HG03039 (cell line): Measurements from ENCODE around the gene ZPBP2.
"Not testable (repeated sequence)": the region's sequence is repeated elsewhere in the genome, so short reads cannot be mapped to it uniquely, and the experiment has no call there.

ENCODE experiments used
- ATAC-seq: cut with Tn5 transposase; IDR thresholded peaks from one replicate; pipeline ENCODE4 v1.9.1; 2021; ENCODE audit warnings: mild to moderate bottlenecking, moderate library complexity; ENCODE audit not compliant: unreplicated experiment

ZPBP2 gene

DNA sequence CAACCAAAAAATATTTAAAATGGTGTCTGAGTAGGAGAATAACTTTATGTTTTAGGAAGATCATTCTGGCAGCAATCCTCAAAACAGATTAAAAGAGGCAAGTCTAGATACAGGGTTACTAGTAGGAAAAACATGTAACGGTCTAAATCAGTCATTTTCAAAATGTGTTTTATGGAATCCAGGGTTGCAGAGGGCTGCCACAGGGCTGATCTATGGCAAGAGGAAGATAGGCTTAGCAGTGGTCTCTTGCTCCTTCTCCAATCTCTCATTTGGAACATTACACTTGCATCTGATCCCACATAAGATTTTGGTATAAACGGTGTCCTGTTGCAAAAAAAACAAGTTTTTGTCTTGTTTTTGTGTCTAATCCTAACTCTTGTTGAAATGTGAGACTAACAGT lies 13.1 kb upstream of the ZPBP2 start:
- no peak for ATAC-seq

DNA sequence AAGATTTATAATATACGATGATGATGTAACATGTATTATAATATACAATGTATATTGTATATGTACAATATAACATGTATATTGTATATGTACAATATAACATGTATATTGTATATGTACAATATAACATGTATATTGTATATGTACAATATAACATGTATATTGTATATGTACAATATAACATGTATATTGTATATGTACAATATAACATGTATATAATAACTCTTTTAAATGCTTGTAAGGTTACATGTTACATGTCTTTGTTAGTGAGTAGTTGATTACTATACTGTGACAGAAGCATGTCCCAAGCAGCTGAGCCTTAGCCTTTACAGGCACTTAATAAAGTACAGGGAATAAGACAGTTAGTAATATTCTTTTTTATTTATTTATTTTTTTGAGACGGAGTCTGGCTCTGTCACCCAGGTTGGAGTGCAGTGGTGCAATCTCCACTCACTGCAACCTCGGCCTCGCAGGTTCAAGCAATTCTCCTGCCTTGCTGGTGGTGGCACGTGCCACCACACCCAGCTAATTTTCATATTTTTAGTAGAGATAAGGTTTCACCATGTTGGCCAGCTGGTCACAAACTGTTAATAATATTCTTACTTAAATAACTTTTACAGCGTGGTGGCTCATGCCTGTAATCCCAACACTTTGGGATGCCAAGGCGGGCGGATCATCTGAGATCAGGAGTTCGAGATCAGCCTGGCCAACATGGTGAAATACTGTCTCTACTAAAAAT lies 11.9 kb upstream of the ZPBP2 start:
- ATAC-seq = not testable (repeated sequence)

DNA sequence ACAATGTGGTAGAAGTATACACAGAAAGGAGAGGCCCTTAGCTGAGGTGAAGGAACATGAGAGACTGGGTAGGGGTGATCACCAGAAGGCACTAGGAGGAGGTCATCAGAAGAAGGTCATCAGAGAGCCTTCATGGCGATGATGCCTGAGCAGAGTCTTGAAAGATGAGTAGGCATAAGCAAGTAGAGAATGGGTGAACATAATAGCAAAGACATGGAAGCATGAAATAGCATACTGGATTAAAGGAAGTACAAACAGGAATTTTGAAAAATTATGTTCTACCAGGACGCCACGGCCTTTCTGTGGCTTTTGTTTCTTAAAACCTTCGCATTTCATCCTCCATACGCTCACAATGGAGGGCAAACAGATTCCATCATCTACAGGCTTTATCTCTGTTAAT lies 6.8 kb upstream of the ZPBP2 start:
- ATAC-seq = no peak

DNA sequence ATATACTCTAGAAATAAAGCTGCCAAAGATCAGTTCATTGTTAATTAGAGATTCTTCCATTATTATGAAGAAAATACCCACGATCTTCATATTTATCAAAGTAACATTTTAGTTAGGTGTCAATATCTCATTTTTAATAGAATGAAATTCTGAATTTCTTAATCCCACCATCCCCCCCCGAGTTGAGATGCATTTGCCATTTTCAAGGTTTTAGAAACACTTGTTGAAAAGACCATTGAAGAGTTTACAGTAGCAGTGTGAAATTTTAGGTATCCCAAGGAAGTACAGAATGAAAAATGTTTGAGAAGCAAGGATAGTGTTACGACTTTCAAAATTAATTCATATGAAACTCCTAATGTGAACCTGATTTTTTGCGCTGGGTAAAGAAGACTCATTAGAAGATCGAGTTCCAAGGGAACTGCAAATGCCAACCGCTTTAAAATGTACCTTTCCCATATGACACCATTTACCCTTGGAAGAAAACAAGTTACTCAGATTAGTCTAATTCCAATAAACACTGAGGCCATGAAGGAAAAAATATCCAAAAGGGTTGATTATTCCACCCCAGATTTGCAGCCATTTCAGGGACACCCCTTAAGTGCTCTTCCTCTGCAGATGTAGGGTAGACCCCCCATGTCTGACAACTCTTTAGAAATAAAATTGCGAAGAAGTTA lies 4.6 kb upstream of the ZPBP2 start:
- ATAC-seq = no peak

DNA sequence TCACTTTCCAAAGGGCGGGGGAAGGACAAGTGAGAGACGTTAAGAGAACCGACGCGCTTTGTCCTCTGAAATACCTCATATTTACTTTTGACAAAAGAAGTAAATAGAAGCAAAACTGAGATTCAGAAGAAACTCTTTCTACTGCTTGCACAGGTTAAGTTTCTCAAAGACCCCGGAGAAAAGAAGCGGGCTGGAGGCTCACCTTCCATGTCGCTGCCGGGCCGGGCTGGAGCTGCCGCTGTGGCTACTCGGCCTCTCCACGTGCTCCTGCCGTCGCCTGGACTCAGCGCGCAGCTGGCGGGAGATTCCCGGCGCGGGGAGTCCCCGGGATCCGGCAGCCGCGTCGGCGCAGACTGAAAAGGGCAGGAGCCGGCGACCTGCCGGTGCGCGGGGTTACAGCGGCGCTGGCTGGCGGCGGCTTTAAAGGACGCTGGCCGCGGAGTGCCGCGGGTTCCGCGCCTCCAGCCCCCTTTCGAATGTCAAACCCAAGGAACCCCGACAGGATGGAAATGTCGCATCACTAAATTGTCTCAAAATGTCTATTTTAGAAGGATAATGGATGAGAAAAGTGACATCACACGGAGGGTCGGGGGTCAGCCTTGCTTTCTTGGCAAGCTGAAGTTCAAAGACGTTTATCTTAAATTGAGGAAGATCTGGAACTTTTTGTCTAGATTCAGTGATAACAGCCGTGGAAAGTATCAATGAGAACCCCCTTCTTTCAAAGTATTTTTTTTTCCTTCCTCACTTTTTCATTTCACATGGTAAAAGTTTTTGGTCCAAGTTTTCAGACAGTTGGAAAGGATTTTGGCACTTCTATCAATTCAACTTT lies 3.9 kb upstream of the ZPBP2 start, which contains the start of gene IKZF3:
TSS of gene IKZF3 (minus strand) at position 395 of the 829 bp plus-strand sequence. CDS start at position 209, 186 bp downstream.
- peak; percentile 32 for ATAC-seq

DNA sequence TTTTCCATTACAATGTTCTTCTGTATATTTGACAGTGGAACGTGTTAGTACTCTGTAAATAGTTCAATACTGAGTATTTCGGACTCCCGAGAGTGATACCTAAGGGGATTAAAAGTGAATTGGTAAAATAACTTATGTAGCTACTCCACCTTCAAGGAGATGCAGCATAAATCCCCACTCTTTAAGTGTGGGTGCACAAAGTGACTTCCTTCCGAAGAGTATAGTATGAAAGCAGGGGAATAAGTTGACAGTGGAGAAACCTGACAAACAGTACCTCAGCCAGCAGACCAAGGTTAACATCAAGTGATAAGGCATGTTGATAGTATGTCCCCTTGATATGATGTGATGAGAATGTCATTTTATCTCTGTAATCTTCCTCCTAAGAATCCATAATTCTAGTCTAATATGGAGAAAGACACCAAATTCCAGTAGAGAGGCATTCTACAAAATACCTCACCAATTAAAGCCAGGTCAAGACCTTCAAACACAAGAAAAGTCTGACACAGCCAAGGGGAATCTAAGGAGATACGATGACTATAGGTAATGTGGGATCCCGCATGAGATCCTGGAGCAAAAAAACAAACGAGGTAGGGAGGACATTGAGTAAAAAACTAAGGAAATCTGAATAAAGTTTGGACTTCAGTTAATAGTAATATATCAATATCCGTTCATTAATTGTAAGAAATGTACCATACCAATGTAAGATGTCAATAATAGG lies 1.8 kb upstream of the ZPBP2 start:
- no peak for ATAC-seq

DNA sequence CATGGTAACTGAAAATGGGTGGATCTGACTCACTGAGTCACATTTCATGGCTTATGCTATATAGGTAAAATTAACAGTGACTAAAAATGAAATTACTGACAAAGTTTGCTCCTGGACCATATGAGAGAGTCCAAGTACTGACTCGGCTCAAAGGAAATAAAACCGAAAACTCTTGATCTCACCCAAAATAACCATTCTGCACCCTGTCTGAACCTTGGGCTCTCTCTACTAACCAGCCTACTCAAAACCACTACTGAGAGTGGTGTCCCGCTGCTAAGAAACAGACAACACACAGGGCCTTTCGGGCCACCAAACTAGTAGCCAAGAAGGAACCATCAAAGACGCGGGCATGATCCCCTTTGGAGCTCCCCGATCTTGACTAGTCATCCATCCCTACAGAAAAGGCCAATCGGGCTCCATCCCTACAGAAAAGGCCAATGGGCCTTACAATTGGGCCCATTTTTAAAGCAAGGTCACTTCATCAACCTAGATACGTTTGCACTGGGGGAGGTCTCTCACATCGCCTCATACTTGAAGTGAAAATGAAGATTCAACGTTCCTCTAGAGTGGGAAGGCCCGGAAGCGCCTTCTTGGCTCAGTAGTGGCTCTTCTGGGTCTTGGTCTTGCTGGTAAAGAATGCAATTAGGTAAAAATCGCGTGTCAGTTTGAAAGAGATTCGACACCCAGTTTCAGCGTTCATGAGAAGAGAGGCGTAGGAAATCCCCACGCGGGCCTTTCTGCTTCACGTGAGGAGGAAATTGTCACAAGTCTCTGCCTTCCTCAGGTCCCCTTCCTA lies 720 bp upstream of the ZPBP2 start:
- peak; percentile 34 for ATAC-seq

DNA sequence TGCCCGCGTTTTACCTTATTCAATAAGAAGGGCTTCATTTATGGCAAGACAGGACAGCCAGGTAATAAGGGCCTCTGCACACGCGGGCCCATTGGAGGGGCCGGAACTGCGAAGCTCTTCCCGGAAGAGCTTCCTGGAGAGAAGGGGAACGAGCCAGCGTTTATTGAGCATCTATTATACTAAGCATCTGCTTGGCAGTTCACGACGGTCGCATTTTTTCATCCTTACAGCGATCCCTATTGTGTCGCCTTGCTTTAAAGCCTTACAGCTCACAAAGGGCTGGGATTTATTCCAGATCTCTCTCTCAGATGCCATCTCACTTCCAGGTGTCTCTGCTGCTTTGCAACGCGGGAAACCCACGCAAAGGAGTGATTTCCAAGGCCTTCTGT lies 546 bp downstream of the ZPBP2 start:
- no peak for ATAC-seq

DNA sequence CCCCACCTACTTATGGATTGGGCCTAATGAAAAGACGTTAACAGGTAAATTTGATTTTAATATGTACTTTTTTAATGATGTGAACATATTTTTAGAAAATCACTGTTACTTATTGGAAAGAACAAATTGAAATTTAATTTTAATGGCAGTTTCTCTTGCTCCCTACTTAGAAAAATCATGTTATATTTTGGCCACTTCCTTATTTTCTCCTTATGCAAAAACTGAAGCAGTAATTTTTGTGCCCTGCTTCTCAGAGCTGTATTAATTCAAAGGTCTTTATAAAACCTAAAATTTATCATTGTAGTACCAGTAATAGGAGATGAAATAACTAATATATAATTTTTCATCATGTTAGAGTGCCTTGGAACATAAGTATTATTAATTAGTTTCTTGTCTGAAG lies 2.8 kb downstream of the ZPBP2 start:
- ATAC-seq = no peak

DNA sequence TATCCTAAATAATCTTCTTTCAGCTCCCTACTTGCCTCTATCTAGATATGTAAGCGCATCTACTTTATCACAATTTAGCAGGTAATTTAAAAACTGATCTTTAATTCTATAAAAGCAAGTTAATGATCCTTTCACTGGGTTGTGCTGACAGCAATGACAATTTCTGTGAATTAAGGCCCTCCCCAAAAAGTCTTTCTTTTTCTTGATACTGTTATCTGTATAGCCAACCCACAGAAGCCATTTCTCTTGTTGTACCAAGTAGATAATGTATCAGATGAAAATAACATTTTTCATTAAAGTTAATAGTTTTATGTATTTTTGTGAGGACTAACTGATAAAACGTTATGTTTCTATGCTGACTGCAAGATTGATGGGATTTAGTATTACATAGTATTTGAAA lies 3.8 kb downstream of the ZPBP2 start:
- ATAC-seq = no peak

DNA sequence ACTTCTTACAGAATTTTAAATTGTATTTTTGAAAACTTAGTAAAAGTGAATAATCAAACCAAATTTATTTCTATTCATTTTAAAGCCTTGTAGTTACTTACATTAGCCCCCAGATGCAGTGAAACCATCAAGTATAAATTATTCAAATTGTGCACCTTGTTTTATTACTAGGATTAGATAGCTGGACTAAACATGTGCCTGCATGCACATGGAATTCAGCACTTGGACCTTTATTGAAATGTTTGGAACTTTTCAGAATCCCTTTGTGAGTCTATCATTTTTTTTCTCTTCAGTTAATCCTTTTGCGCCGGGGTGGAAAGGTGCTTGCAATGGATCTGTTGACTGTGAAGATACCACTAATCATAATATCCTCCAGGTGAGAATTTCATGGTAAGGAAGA lies 4.7 kb downstream of the ZPBP2 start:
- no peak for ATAC-seq

DNA sequence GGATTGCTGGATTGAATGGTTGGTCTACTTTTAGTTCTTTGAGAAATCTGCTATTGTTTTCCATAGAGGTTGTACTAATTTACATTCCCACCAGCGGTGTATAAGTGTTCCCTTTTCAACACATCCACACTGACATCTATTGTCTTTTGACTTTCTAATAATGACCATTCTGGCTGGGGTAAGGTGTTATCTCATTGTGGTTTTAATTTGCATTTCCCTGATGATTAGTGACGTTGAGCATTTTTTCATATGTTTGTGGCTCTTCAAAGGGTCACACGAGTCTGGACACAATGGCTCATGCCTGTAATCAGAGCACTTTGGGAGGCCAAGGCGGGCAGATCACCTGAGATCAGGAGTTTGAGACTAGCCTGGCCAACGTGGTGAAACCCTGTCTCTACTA lies 18.1 kb downstream of the ZPBP2 start:
- ATAC-seq = not testable (repeated sequence)

DNA sequence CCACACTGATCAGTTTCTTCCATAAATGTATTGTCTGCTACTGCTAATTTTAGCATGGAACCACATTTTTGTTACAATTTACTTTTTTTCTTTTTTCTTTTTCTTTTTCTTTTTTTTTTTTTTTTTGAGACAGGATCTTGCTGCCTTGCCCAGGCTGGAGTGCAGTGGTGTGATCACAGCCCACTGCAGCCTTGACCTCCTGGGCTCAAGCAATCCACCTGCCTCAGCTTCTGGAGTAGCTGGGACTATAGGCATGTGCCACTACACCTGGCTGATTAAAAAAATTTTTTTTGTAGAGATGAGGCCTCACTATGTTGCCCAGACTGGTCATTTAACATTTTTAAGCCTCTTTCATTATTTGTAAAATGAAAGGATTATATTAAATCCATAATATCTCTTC lies 19.1 kb downstream of the ZPBP2 start:
- no peak for ATAC-seq

DNA sequence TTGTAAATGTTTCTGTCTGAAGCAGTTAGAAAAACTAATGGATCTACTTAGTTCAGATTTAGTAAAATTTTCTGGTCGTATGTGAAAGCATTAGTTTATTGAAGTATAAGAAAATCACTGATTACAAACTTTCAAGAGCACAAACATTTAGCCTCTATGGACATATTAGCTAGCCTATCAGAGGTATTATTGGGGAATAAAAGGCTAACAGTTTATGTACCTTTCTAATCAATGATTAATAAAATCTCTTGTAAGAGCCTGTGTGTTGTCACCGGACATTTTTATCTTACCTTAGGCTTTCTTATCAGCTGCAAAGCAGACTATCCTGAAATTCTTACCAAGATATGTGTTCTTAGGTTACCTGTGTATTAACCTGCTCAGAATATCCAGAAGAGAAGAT lies 21.2 kb downstream of the ZPBP2 start:
- ATAC-seq = no peak

DNA sequence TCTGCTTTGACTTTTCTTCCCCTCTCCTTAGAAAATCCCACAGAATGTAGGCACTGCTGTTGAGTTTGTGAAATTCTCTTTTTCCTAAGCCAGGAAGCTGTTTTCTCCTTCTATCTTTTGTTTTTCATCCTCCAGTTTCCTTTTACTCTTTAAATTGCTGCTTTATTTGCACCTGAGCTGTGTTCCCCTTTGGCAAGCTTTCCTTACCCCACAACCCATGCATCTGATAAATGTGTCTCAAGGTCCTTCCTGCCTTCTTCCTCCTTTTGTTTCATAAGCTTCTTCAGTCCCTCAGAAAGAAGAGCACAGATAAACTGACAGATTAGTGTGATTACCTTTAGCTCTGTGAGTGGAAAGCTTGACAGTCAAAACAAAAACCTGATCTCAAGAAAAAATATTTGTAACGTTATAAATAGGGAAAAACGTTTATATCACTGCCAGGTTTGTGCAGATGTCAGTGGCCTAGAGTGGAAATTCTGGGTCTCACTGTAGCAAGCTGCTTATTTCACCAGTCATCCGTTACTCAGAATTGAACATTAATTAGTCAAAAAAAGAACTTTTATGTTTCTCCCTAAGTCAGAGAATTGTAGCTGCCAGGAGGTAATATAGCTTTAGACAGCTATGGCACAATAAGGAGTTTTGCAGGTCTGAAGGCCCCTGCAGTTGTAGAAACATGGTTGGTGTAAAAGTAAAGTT lies 26.8 kb downstream of the ZPBP2 start:
- no peak for ATAC-seq

DNA sequence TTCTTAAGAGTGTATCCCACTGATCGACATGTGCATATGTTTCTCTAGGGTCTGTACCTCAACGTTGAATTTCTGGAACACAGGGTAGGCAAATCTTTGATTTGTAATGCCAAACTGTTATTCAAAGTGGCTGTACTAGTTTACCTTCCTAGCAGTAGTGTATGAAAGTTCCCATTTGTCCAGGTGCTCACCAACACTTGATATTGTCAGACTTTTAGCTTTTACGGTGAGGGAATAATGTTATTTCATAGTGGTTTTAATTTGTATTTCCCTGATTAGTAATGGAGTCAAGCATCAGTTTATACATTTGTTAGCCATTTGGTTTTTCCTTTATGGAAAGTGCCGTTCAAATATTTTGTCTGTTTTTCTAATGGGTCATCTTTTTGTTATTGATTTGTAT lies 30.1 kb downstream of the ZPBP2 start:
- no peak for ATAC-seq

DNA sequence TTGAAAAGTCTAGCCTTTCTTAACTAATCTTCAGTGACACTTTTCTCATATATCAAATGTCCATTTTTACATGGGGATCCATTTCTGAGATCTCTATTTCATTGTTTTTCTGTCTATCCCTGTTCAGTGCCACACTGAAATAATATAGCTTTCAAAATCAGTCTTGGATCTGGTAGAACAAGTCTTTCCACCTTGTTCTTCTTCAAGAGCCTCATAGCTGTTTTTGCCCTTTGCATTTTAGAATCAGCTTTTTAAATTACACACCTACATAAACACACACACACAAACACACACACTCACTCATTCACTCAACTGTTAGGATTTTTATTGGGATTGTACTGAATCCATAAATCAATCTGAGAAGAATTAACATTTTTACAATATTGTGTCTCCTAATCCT lies 31.2 kb downstream of the ZPBP2 start:
- no peak for ATAC-seq

DNA sequence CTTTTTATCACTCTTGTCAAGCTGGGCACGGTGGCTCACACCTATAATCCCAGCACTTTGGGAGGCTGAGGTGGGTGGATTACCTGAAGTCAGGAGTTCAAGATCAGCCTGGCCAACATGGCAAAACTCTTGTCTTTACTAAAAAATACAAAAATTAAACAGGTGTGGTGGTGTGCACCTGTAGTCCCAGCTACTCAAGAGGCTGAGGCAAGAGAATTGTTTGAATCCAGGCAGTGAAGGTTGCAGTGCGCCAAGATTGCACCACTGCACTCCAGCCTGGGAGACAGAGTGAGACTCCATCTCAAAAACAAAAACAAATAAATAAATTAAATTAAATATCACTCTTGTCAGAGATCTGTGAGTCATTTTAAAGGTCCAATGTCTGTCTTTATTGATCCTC lies 34.0 kb downstream of the ZPBP2 start:
- ATAC-seq = not testable (repeated sequence)

DNA sequence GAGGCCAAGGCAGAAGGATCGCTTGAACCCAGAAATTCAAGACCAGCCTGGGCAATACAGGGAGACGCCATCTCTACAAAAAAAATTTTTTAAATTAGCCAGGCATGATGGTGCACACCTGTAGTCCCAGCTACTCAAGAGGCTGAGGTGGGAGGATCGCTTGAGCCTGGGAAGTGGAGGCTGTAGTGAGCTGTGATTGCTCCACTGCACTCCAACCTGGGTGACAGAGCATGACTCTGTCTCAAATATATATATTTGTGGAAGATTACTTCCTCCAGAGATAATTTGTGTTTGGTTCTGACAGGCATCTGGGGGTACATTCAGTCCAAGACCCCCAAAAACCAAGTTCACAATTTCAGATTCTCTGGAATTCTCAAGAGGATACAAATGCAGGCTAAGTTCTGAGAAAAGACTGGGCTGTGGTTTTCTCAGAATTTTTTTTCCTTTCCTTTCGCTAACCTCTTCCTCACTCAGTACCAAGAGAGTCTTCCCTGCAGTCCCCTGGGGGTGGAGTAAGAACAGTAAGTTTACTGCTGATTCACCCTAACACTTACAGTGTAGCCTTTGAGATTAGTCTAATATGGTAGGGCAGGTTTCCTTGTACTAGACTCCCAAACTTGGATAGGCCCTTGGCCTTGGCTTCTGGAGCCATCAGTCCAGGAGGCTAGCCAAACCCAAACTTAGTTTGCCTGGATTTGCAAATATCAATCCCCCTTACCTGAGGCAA lies 35.3 kb downstream of the ZPBP2 start:
- ATAC-seq = no peak
